Mononuclear cell (primary cell): Measurements from ENCODE around the gene KIF17. TPM values are rescaled to one million over a fixed set of nuclear protein-coding genes. Genes with fewer than 3 reads are reported as not detected.

Experiments used
- H3K27me3 ChIP-seq: 2 replicates; pipeline ENCODE4 v1.6.0; 2011; ENCODE audit warnings: low read length, control low read depth; ENCODE audit not compliant: insufficient read depth
- H3K4me1 ChIP-seq: 2 replicates; pipeline ENCODE4 v1.5.1; 2011; ENCODE audit warnings: mild to moderate bottlenecking, low read length, control low read depth; ENCODE audit not compliant: insufficient read depth
- H3K4me3 ChIP-seq: 2 replicates; pipeline ENCODE4 v1.5.1; 2011; ENCODE audit warnings: mild to moderate bottlenecking, low read length, moderate library complexity
- H3K9me3 ChIP-seq: 2 replicates; pipeline ENCODE4 v1.5.1; 2011; ENCODE audit warnings: low read depth, mild to moderate bottlenecking, control low read depth, low read length
- total RNA-seq: library from RNA; depleted of rRNA; stranded (reverse); fragments of >200 nt; gene quantifications from one replicate; pipeline ENCODE4 v1.2.3, GENCODE V29; 2012

The KIF17 gene
- total RNA-seq, 1 donor, result under 0.01 TPM

- Histone ChIP-seq H3K27me3 (no peaks in the 10 kb centered on the region), H3K4me1 (no peaks in the 10 kb centered on the region), H3K9me3 (no peaks in the 10 kb centered on the region), H3K4me3 (no peak overlapping the region)
Measured at GRCh38 chr1:20708057-20708456, 9.8 kb downstream of the KIF17 start.

DNA sequence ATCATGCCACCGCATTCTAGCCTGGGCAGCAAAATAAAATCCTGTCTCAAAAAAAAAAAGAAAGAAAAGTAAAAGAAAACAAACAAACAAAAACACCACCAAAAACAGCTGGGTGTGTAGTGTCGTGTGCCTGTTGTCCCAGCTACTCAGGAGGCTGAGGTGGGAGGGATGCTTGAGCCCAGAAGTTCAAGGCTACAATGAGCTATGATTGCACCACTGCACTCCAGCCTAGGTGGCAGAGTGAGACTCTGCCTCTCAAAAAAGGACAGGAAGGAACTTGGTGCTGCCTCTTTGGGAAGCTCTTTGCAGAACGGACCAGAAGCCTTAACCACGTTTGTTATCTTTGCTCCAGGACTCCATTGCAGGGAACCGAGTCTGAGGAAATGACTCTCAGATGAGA is 11.0 kb downstream of the KIF17 start:
- H3K4me1 ChIP-seq, result no peaks in the 10 kb centered on the region
- no peaks in the 10 kb centered on the region for H3K9me3 ChIP-seq
- no peak overlapping the region for H3K4me3 ChIP-seq
- no peaks in the 10 kb centered on the region for H3K27me3 ChIP-seq

- H3K9me3 ChIP-seq, result no peaks in the 10 kb centered on the region
- no peaks in the 10 kb centered on the region for H3K4me1 ChIP-seq
- no peak overlapping the region for H3K4me3 ChIP-seq
- H3K27me3 ChIP-seq, result no peaks in the 10 kb centered on the region
Measured at GRCh38 chr1:20705203-20705755, 12.5 kb downstream of the KIF17 start.

- Histone ChIP-seq H3K4me3 (no peak overlapping the region), H3K27me3 (no peaks in the 10 kb centered on the region), H3K9me3 (no peaks in the 10 kb centered on the region), H3K4me1 (no peaks in the 10 kb centered on the region)
Measured at GRCh38 chr1:20704390-20705202, 13.2 kb downstream of the KIF17 start.

- H3K4me1 ChIP-seq, result no peaks in the 10 kb centered on the region
- no peaks in the 10 kb centered on the region for H3K27me3 ChIP-seq
- no peaks in the 10 kb centered on the region for H3K9me3 ChIP-seq
- no peak overlapping the region for H3K4me3 ChIP-seq
Measured at GRCh38 chr1:20703124-20703756, 14.6 kb downstream of the KIF17 start.

DNA sequence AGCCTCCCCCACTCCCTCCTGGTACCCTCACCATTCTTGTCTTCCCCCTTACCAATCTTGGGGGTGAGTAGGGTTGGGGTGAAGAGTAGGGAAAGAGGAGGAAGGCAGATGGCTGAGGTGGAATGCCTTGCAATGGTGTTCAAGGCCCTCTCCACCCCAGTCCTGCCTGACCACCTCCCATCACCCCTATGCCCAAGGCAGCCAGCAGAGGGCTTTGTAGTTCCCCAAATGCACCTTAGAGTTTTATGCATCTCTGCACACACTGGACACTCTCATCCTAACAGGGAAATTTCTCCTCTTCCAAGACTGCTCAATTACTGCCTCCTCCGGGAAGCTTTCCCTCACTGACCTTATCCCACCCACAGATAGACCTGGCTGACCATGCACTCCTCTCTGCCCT is 15.4 kb downstream of the KIF17 start:
- H3K27me3 ChIP-seq, result no peaks in the 10 kb centered on the region
- H3K4me3 ChIP-seq, result no peak overlapping the region
- H3K9me3 ChIP-seq, result no peaks in the 10 kb centered on the region
- no peaks in the 10 kb centered on the region for H3K4me1 ChIP-seq

GRCh38 chr1:20701847-20702246 is 16.0 kb downstream of the KIF17 start:
- H3K4me1 ChIP-seq, result peaks cover 3% of the 10 kb centered on the region
- no peaks in the 10 kb centered on the region for H3K9me3 ChIP-seq
- H3K27me3 ChIP-seq, result no peaks in the 10 kb centered on the region
- H3K4me3 ChIP-seq, result no peak overlapping the region

GRCh38 chr1:20701446-20701845 is 16.4 kb downstream of the KIF17 start:
- Histone ChIP-seq H3K4me1 (peaks cover 5% of the 10 kb centered on the region), H3K4me3 (no peak overlapping the region), H3K9me3 (no peaks in the 10 kb centered on the region), H3K27me3 (no peaks in the 10 kb centered on the region)

- H3K27me3 ChIP-seq, result no peaks in the 10 kb centered on the region
- peaks cover 8% of the 10 kb centered on the region for H3K4me1 ChIP-seq
- no peak overlapping the region for H3K4me3 ChIP-seq
- no peaks in the 10 kb centered on the region for H3K9me3 ChIP-seq
Measured at GRCh38 chr1:20700636-20701215, 17.1 kb downstream of the KIF17 start.

- Histone ChIP-seq H3K4me1 (peaks cover 8% of the 10 kb centered on the region), H3K9me3 (no peaks in the 10 kb centered on the region), H3K27me3 (no peaks in the 10 kb centered on the region), H3K4me3 (no peak overlapping the region)
Measured at GRCh38 chr1:20699558-20699957, 18.2 kb downstream of the KIF17 start.

DNA sequence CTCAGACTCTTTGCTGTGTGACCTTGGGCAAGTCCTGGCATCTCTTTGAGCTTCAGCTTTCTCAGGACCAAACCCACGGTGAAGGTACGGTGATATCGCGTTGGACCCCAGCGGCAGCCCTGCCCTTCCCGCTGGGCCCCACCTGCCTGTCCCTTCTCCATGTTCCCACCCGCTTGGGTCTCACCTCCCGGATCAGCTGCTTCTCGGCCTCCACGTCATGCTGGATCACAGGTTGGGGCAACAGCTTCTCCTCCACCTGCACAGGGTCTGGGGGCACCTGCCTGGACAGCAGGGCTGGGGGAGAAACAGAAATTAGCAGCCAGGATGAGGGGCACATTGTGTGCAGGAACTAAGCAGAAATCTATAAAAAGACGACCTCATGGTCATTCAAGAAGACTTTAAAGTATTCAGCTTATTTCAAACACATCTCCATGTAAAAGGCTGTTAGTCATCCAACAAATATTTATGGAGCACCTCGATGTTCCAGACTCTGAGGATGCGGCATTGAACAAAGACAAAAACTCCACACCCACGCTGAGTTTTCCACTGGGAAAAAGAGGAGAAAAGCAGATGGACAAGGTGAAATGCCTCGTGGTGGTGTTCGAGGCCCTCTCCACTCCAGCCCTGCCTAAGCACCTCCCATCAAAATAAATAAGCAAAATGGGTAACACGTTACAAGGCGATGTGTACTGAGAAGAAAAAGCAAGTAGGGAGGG is 19.5 kb downstream of the KIF17 start:
- Histone ChIP-seq H3K9me3 (no peaks in the 10 kb centered on the region), H3K27me3 (no peaks in the 10 kb centered on the region), H3K4me1 (peaks cover 8% of the 10 kb centered on the region), H3K4me3 (no peak overlapping the region)

GRCh38 chr1:20697563-20697962 is 20.2 kb downstream of the KIF17 start:
- Histone ChIP-seq H3K27me3 (no peaks in the 10 kb centered on the region), H3K4me1 (peaks cover 8% of the 10 kb centered on the region), H3K4me3 (no peak overlapping the region), H3K9me3 (no peaks in the 10 kb centered on the region)

- Histone ChIP-seq H3K9me3 (no peaks in the 10 kb centered on the region), H3K4me3 (peak overlapping the region; percentile 52), H3K27me3 (no peaks in the 10 kb centered on the region), H3K4me1 (peaks cover 8% of the 10 kb centered on the region)
Measured at GRCh38 chr1:20696397-20697333, 21.1 kb downstream of the KIF17 start.

- Histone ChIP-seq H3K4me3 (no peak overlapping the region), H3K27me3 (no peaks in the 10 kb centered on the region), H3K9me3 (no peaks in the 10 kb centered on the region), H3K4me1 (peaks cover 8% of the 10 kb centered on the region)
Measured at GRCh38 chr1:20695515-20695914, 22.3 kb downstream of the KIF17 start.
